GM12878 (cell line): ENCODE results near the gene ZMYND19. TPM values are rescaled to one million over a fixed set of nuclear protein-coding genes. Genes with fewer than 3 reads are reported as not detected.

Source experiments
- ATAC-seq: fragments of 200-7000 bp; cut with Tn5 transposase; 3 replicates; pipeline ENCODE4 v1.9.1; 2020; ENCODE audit warnings: mild to moderate bottlenecking, moderate library complexity
- BruUV-seq: library from RNA; stranded (reverse); fragments of 400-500 nt; replicated peaks from 2 replicates; lab custom pipeline; 2021; lab: Mats Ljungman, UMichigan
- CTCF ChIA-PET: fragments of 300-600 bp; sonication (Branson Sonifier 250); formaldehyde crosslinking; extraction: SDS; loops from one replicate; lab custom pipeline; 2021; ENCODE audit warnings: inconsistent platforms; lab: Yijun Ruan, JAX
- POLR2A ChIA-PET: fragments of 350-600 bp; formaldehyde crosslinking; extraction: SDS; loops from one replicate; lab custom pipeline; 2021; ENCODE audit warnings: inconsistent platforms; lab: Charles Lee
- RAD21 ChIA-PET: fragments of 300-600 bp; sonication (Branson Sonifier 250); formaldehyde crosslinking; loops from one replicate; lab custom pipeline; 2023; ENCODE audit warnings: antibody characterized with exemption; ENCODE audit not compliant: unreplicated experiment; lab: Charles Lee
- SMC1A ChIA-PET: fragments of 300-600 bp; sonication (Branson Sonifier 250); formaldehyde crosslinking; loops from one replicate; lab custom pipeline; 2023; ENCODE audit not compliant: unreplicated experiment, uncharacterized antibody; lab: Charles Lee
- DNase-seq: peaks from one replicate; pipeline ENCODE4 v3.0.0-alpha.2; 2011; ENCODE audit warnings: low read depth, low spot score
- FAIRE-seq: peaks from 3 replicates; lab custom pipeline; 2011; peaks lifted over from hg19 to GRCh38; lab: Jason Lieb, UNC
- H2AFZ ChIP-seq: 2 replicates; pipeline ENCODE4 v1.6.0; 2011; ENCODE audit warnings: low read depth, low read length, control low read depth; ENCODE audit not compliant: control insufficient read depth
- H3K27ac ChIP-seq: 2 replicates; pipeline ENCODE4 v1.5.1; 2011; ENCODE audit warnings: control low read depth; ENCODE audit not compliant: control insufficient read depth, insufficient read depth
- H3K27me3 ChIP-seq, 2 experiments: replicated peaks in 1 of 2; 2 replicates each; pipeline versions ENCODE4 v1.6.0 to v1.6.1; 2011; ENCODE audit warnings: low read length in 1 of 2; ENCODE audit not compliant: control insufficient read depth in 2 of 2, insufficient read depth in 2 of 2
- H3K36me3 ChIP-seq, 2 experiments: 2 replicates each; pipeline ENCODE4 v1.5.1; 2011; ENCODE audit warnings: low read length in 1 of 2; ENCODE audit not compliant: control insufficient read depth in 2 of 2, insufficient read depth in 2 of 2
- H3K4me1 ChIP-seq: 2 replicates; pipeline ENCODE4 v1.6.1; 2011; ENCODE audit warnings: mild to moderate bottlenecking, low read length, moderate library complexity, mixed read lengths; ENCODE audit not compliant: control insufficient read depth, insufficient read depth
- H3K4me2 ChIP-seq: 2 replicates; pipeline ENCODE4 v1.6.0; 2011; ENCODE audit warnings: control low read depth; ENCODE audit not compliant: control insufficient read depth, insufficient read depth
- H3K4me3 ChIP-seq: fragments of 200-600 bp; sonication (generic); 2 replicates; pipeline ENCODE4 v1.5.1; 2016
- H3K79me2 ChIP-seq: 2 replicates; pipeline ENCODE4 v1.6.0; 2011; ENCODE audit warnings: low read length; ENCODE audit not compliant: control insufficient read depth, insufficient read depth
- H3K9ac ChIP-seq: 2 replicates; pipeline ENCODE4 v1.8.0; 2011; ENCODE audit warnings: low read length, control low read depth, mixed read lengths; ENCODE audit not compliant: control insufficient read depth, insufficient read depth
- H3K9me3 ChIP-seq: replicated peaks from 3 replicates; pipeline ENCODE4 v1.5.1; 2011; ENCODE audit warnings: mild to moderate bottlenecking, low read length; ENCODE audit not compliant: control insufficient read depth, insufficient read depth
- H4K20me1 ChIP-seq: 2 replicates; pipeline ENCODE4 v1.6.0; 2011; ENCODE audit not compliant: control insufficient read depth, insufficient read depth
- ATF7 ChIP-seq: fragments of 450-650 bp; IDR thresholded peaks from 2 replicates; pipeline ENCODE4 v1.6.1; 2016; ENCODE audit warnings: low read depth, mild to moderate bottlenecking
- CBX3 ChIP-seq: fragments of 200-600 bp; sonication (generic); IDR thresholded peaks from 2 replicates; pipeline ENCODE4 v1.6.1; 2016; ENCODE audit warnings: low read depth, borderline replicate concordance
- CHD2 ChIP-seq: IDR thresholded peaks from 2 replicates; pipeline ENCODE4 v1.6.1; 2011; ENCODE audit warnings: low read depth, low read length, improper control_type of control experiment, borderline replicate concordance
- CREB1 ChIP-seq: IDR thresholded peaks from 2 replicates; pipeline ENCODE4 v1.6.1; 2012; ENCODE audit warnings: low read depth, mild to moderate bottlenecking, inconsistent platforms
- CREM ChIP-seq: IDR thresholded peaks from 2 replicates; pipeline ENCODE4 v1.6.1; 2014; ENCODE audit warnings: antibody characterized with exemption, low read depth
- ETV6 ChIP-seq, 2 experiments: fragments of 450-650 bp in 1 of 2; IDR thresholded peaks in 1 of 2; conservative IDR thresholded peaks in 1 of 2; 2 replicates each; pipeline ENCODE4 v1.6.1; 2014; ENCODE audit warnings: antibody characterized with exemption in 1 of 2, borderline replicate concordance in 1 of 2, low read depth in 1 of 2, mild to moderate bottlenecking in 1 of 2, moderate library complexity in 1 of 2
- GABPA ChIP-seq: IDR thresholded peaks from 2 replicates; pipeline ENCODE4 v1.6.1; 2014; ENCODE audit warnings: antibody characterized with exemption, low read depth, mild to moderate bottlenecking, inconsistent platforms
- GATAD2B ChIP-seq: fragments of 450-650 bp; conservative IDR thresholded peaks from 2 replicates; pipeline ENCODE4 v1.6.1; 2017; ENCODE audit warnings: low read depth, mild to moderate bottlenecking, moderate library complexity
- MTA3 ChIP-seq: IDR thresholded peaks from 2 replicates; pipeline ENCODE4 v1.6.1; 2012; ENCODE audit warnings: low read length, inconsistent platforms, borderline replicate concordance
- NFYA ChIP-seq: IDR thresholded peaks from 2 replicates; pipeline ENCODE4 v1.6.1; 2011; ENCODE audit warnings: low read depth, mild to moderate bottlenecking, low read length, improper control_type of control experiment, borderline replicate concordance
- NFYB ChIP-seq: IDR thresholded peaks from 2 replicates; pipeline ENCODE4 v1.6.1; 2011; ENCODE audit warnings: low read depth, mild to moderate bottlenecking, low read length, improper control_type of control experiment, moderate library complexity; ENCODE audit not compliant: insufficient read depth
- SP1 ChIP-seq: IDR thresholded peaks from one replicate; pipeline ENCODE4 v1.6.1; 2011; ENCODE audit warnings: low read depth, low read length
- SPI1 ChIP-seq: IDR thresholded peaks from 2 replicates; pipeline ENCODE4 v1.6.1; 2011; ENCODE audit warnings: low read depth, mild to moderate bottlenecking, low read length, moderate library complexity, borderline replicate concordance; ENCODE audit not compliant: insufficient read depth
- TAF1 ChIP-seq: IDR thresholded peaks from 2 replicates; pipeline ENCODE4 v1.6.1; 2011; ENCODE audit warnings: mild to moderate bottlenecking, low read depth, low read length, borderline replicate concordance
- ZBED1 ChIP-seq: IDR thresholded peaks from 2 replicates; pipeline ENCODE4 v1.6.1; 2016; ENCODE audit warnings: borderline replicate concordance
- WGBS: methylation state at CpG from one replicate; pipeline ENCODE4 v1.1.6; 2016; ENCODE audit warnings: low lambda C conversion rate; ENCODE audit not compliant: insufficient replicate concordance, insufficient coverage; ENCODE audit errors: missing lambda C conversion rate; 5-methylcytosine and 5-hydroxymethylcytosine counted together
- in situ Hi-C: fragments of 300-500 bp; cut with MboI; formaldehyde crosslinking; loops from 9 replicates; pipeline ENCODE4 v1.14.3; 2018; ENCODE audit warnings: mixed read lengths
- intact Hi-C: fragments of 100-400 bp; cut with micrococcal nuclease; formaldehyde crosslinking; loops from one replicate; pipeline ENCODE4 v1.14.2; 2022; ENCODE audit not compliant: unreplicated experiment
- polyA plus RNA-seq, 11 experiments: library from polyadenylated mRNA; depleted of rRNA in 4 of 11; unstranded in 6 of 11; stranded (reverse) in 5 of 11; fragments of >200 nt; fragmentation: Nextera tagmentation in 4 of 11; fragmentation: Illumina TruSeq in 1 of 11; extraction: Ambion mirVana in 4 of 11; extraction: Trizol in 1 of 11; gene quantifications; 1 replicate in 1 of 11; 2 replicates in 10 of 11; pipeline versions ENCODE4 v1.2.1 to v1.2.3, GENCODE V29; 2011 to 2016; ENCODE audit warnings: inconsistent platforms in 2 of 11, missing spikeins in 2 of 11, low read depth in 1 of 11
- total RNA-seq, 4 experiments: library from RNA; depleted of rRNA in 3 of 4; stranded (reverse); fragments of >200 nt in 3 of 4; fragmentation: Illumina TruSeq in 1 of 4; extraction: Trizol in 1 of 4; gene quantifications; 2 replicates each; pipeline versions ENCODE4 v1.2.1 to v1.2.3, GENCODE V29; 2013 to 2021

ZMYND19 gene
- total and polyA plus RNA-seq, 10 of the 15 experiments (the other 5 are each of a cell fraction or from before 2014, with no cell fraction given): 0.84 to 54.8 (median 20.1) TPM

GRCh38 chr9:137544176-137544760 is 46.0 kb downstream of the ZMYND19 start:
- CTCF ChIA-PET: interaction anchor here (1.8 kb wide), 1 partner anchor 9 kb away, joined by 11 read pairs; no protein-coding TSS in a partner anchor
- no peak overlapping the region for H3K9ac ChIP-seq

GRCh38 chr9:137543237-137543963 is 46.9 kb downstream of the ZMYND19 start:
- Histone ChIP-seq H2AFZ (no peak overlapping the region), H3K9ac (no peak overlapping the region), H4K20me1 (no peaks in the 10 kb centered on the region), H3K4me3 (no peak overlapping the region), H3K4me1 (no peaks in the 10 kb centered on the region), H3K27me3 (no peaks in the 10 kb centered on the region; a peak in 1 of 4 replicates), H3K4me2 (no peak overlapping the region), H3K79me2 (no peaks in the 10 kb centered on the region), H3K36me3 (no peaks in the 10 kb centered on the region), H3K9me3 (no peaks in the 10 kb centered on the region; the same call in 2 of the 3 replicates), H3K27ac (no peak overlapping the region)
- in situ Hi-C loops (no loop called here), intact Hi-C loops (no loop called here)
- ChIA-PET SMC1A (no interaction called here), RAD21 (no interaction called here), POLR2A (no interaction called here), CTCF (no interaction called here)
- DNase-seq (no peak), ATAC-seq (no peak), FAIRE-seq (no peak)
- WGBS: 57% methylated on average over 25 of the region's 25 CpGs
- BruUV-seq: no TSS peak
- no peak for TF ChIP-seq ATF7
- no peak for TF ChIP-seq CREM
- TF ChIP-seq ZBED1: no peak
- TF ChIP-seq ETV6 (conservative IDR thresholded peaks at IDR 0.05 in 1 of 2, IDR thresholded peaks at IDR 0.05 in 1 of 2; ENCODE audit: borderline replicate concordance in 1 of 2, low read depth in 1 of 2): no peak
- no peak for TF ChIP-seq SP1
- no peak for TF ChIP-seq CBX3
- TF ChIP-seq CREB1: no peak

More at GRCh38 chr9:137544176-137544760, 46.0 kb downstream of the ZMYND19 start:
- in situ Hi-C loops (no loop called here), intact Hi-C loops (no loop called here)
- ATAC-seq: no peak
- H4K20me1 ChIP-seq: no peaks in the 10 kb centered on the region
- no peaks in the 10 kb centered on the region for H3K36me3 ChIP-seq
- H3K79me2 ChIP-seq: no peaks in the 10 kb centered on the region
- no peak for FAIRE-seq
- POLR2A ChIA-PET: no interaction called here
- H2AFZ ChIP-seq: no peak overlapping the region
- BruUV-seq: no TSS peak
- H3K4me2 ChIP-seq: no peak overlapping the region
- TF ChIP-seq NFYA: no peak
- TF ChIP-seq GATAD2B: no peak
- no peak for TF ChIP-seq TAF1
- TF ChIP-seq GABPA: no peak
- TF ChIP-seq SPI1: no peak
- no peak for TF ChIP-seq MTA3
- TF ChIP-seq ATF7: no peak
- TF ChIP-seq CHD2: no peak
- TF ChIP-seq NFYB: no peak
- 67% methylated on average over 9 of the region's 12 CpGs for WGBS
- no peaks in the 10 kb centered on the region; a peak in 1 of 4 replicates for H3K27me3 ChIP-seq
- SMC1A ChIA-PET: no interaction called here
- no peaks in the 10 kb centered on the region for H3K4me1 ChIP-seq
- no peaks in the 10 kb centered on the region; the same call in 2 of the 3 replicates for H3K9me3 ChIP-seq
- RAD21 ChIA-PET: no interaction called here
- no peak for DNase-seq
- H3K27ac ChIP-seq: no peak overlapping the region
- H3K4me3 ChIP-seq: no peak overlapping the region
